HG03103 (cell line): ENCODE results near the gene HMGB1.

Experiments
- ATAC-seq: cut with Tn5 transposase; IDR thresholded peaks from one replicate; pipeline ENCODE4 v1.9.1; 2021; ENCODE audit warnings: low read depth; ENCODE audit not compliant: unreplicated experiment

HMGB1 gene

GRCh38 chr13:30406779-30407416, 58.8 kb downstream of the HMGB1 start:
- no peak for ATAC-seq
